HepG2 (cell line): ENCODE data around the gene SPATS2. TPM values are rescaled to one million over a fixed set of nuclear protein-coding genes. Genes with fewer than 3 reads are reported as not detected.

Experiments used
- ATAC-seq: fragments of 200-7000 bp; cut with Tn5 transposase; 3 replicates; pipeline ENCODE4 v1.9.1; 2020; ENCODE audit warnings: mild to moderate bottlenecking, moderate library complexity
- BruUV-seq: library from RNA; stranded (reverse); fragments of 400-500 nt; replicated peaks from 2 replicates; lab custom pipeline; 2021; lab: Mats Ljungman, UMichigan
- CTCF ChIA-PET: fragments of 300-600 bp; formaldehyde crosslinking; extraction: SDS; loops from one replicate; lab custom pipeline; 2021; ENCODE audit warnings: low total read pairs, inconsistent platforms, low intra/inter-chr PET ratio; lab: Yijun Ruan, JAX
- POLR2A ChIA-PET: fragments of 350-600 bp; sonication (Branson Sonifier 250); formaldehyde crosslinking; loops from one replicate; lab custom pipeline; 2020; ENCODE audit warnings: antibody characterized with exemption, inconsistent platforms; lab: Yijun Ruan, JAX
- DNase-seq: peaks from one replicate; pipeline ENCODE4 v3.0.0-alpha.2; 2015; ENCODE audit warnings: low spot score
- FAIRE-seq: peaks from 3 replicates; lab custom pipeline; 2011; peaks lifted over from hg19 to GRCh38; lab: Jason Lieb, UNC
- H2AFZ ChIP-seq: one replicate; pipeline ENCODE4 v1.6.1; 2011; ENCODE audit warnings: low read length, inconsistent platforms
- H3K27ac ChIP-seq: fragments of 300-600 bp; 3 replicates; pipeline ENCODE4 v1.8.0; 2011; ENCODE audit warnings: mixed run types, mild to moderate bottlenecking, mixed read lengths, low read length, inconsistent platforms; ENCODE audit not compliant: insufficient read depth; ENCODE audit errors: extremely low read length
- H3K27me3 ChIP-seq, 2 experiments: fragments of 200-600 bp in 1 of 2; 2 replicates in 1 of 2; 3 replicates in 1 of 2; pipeline versions ENCODE4 v1.6.0 to v1.8.0; 2011; ENCODE audit warnings: low read length in 2 of 2, mild to moderate bottlenecking in 2 of 2, moderate library complexity in 2 of 2, inconsistent platforms in 1 of 2; ENCODE audit not compliant: insufficient read depth in 2 of 2, control insufficient read depth in 1 of 2
- H3K36me3 ChIP-seq, 2 experiments: fragments of 200-600 bp in 1 of 2; replicated peaks in 1 of 2; 2 replicates in 1 of 2; 3 replicates in 1 of 2; pipeline versions ENCODE4 v1.5.1 to v1.8.0; 2011; ENCODE audit warnings: low read length in 2 of 2, inconsistent platforms in 1 of 2; ENCODE audit not compliant: insufficient read depth in 2 of 2, control insufficient read depth in 1 of 2
- H3K4me1 ChIP-seq: 2 replicates; pipeline ENCODE4 v1.5.1; 2012; ENCODE audit warnings: low read length, inconsistent platforms; ENCODE audit not compliant: insufficient read depth
- H3K4me2 ChIP-seq: 2 replicates; pipeline ENCODE4 v1.6.0; 2011; ENCODE audit warnings: low read depth, low read length, inconsistent platforms
- H3K4me3 ChIP-seq, 3 experiments: fragments of 200-600 bp in 1 of 3; sonication (generic), shearing (Covaris generic) in 1 of 3; replicated peaks in 1 of 3; 2 replicates each; pipeline ENCODE4 v1.5.1; 2011 to 2016; ENCODE audit warnings: low read length in 3 of 3, inconsistent platforms in 2 of 3, low read depth in 2 of 3, mild to moderate bottlenecking in 2 of 3, control low read depth in 1 of 3, mixed read lengths in 1 of 3; ENCODE audit not compliant: insufficient read depth in 1 of 3
- H3K79me2 ChIP-seq: one replicate; pipeline ENCODE4 v1.6.1; 2011; ENCODE audit warnings: low read length, inconsistent platforms; ENCODE audit not compliant: insufficient read depth
- H3K9ac ChIP-seq: 2 replicates; pipeline ENCODE4 v1.6.0; 2011; ENCODE audit warnings: mild to moderate bottlenecking, low read depth, low read length, inconsistent platforms; ENCODE audit not compliant: insufficient read depth
- H3K9me3 ChIP-seq: 2 replicates; pipeline ENCODE4 v1.5.1; 2012; ENCODE audit warnings: mild to moderate bottlenecking, low read length
- H4K20me1 ChIP-seq: 2 replicates; pipeline ENCODE4 v1.6.0; 2011; ENCODE audit warnings: inconsistent platforms, mild to moderate bottlenecking, low read length, moderate library complexity; ENCODE audit not compliant: insufficient read depth
- FIP1L1 ChIP-seq: fragments of 200-400 bp; formaldehyde crosslinking; IDR thresholded peaks from 2 replicates; pipeline ENCODE4 v1.6.1; 2018; ENCODE audit warnings: low read depth, mild to moderate bottlenecking, low read length, moderate library complexity, borderline replicate concordance; ENCODE audit not compliant: insufficient read depth
- FOSL2 ChIP-seq: sonication (generic); formaldehyde crosslinking; IDR thresholded peaks from 2 replicates; pipeline ENCODE4 v1.4.0; 2020; ENCODE audit warnings: missing genetic modification reagents
- FOXA3 ChIP-seq: IDR thresholded peaks from 2 replicates; pipeline ENCODE4 v1.6.1; 2016; ENCODE audit warnings: missing genetic modification reagents, missing compliant biosample characterization
- HOXD1 ChIP-seq: sonication (generic); formaldehyde crosslinking; IDR thresholded peaks from 2 replicates; pipeline ENCODE4 v1.5.0; 2020; ENCODE audit warnings: missing genetic modification reagents
- MLX ChIP-seq: IDR thresholded peaks from 2 replicates; pipeline ENCODE4 v1.6.1; 2016
- MTA3 ChIP-seq: sonication (generic); formaldehyde crosslinking; IDR thresholded peaks from 2 replicates; pipeline ENCODE4 v1.4.0; 2020; ENCODE audit warnings: missing genetic modification reagents
- NKX3-1 ChIP-seq: sonication (generic); formaldehyde crosslinking; IDR thresholded peaks from 2 replicates; pipeline ENCODE4 v1.5.0; 2020; ENCODE audit warnings: missing genetic modification reagents
- SALL1 ChIP-seq: sonication (generic); formaldehyde crosslinking; IDR thresholded peaks from 2 replicates; pipeline ENCODE4 v1.8.0; 2022; ENCODE audit warnings: mild to moderate bottlenecking, missing genetic modification reagents
- ZNF225 ChIP-seq: sonication (generic); formaldehyde crosslinking; IDR thresholded peaks from 2 replicates; pipeline ENCODE4 v1.4.0; 2020; ENCODE audit warnings: mild to moderate bottlenecking, missing genetic modification reagents
- ZNF670 ChIP-seq: sonication (generic); formaldehyde crosslinking; IDR thresholded peaks from 2 replicates; pipeline ENCODE4 v1.8.0; 2022; ENCODE audit warnings: mild to moderate bottlenecking, missing genetic modification reagents, borderline replicate concordance
- ZNF703 ChIP-seq: sonication (generic); formaldehyde crosslinking; IDR thresholded peaks from 2 replicates; pipeline ENCODE4 v1.5.1; 2020; ENCODE audit warnings: missing genetic modification reagents, mild to moderate bottlenecking, moderate library complexity, borderline replicate concordance
- ZNF709 ChIP-seq: sonication (generic); formaldehyde crosslinking; IDR thresholded peaks from 2 replicates; pipeline ENCODE4 v1.5.0; 2020; ENCODE audit warnings: mild to moderate bottlenecking, missing genetic modification reagents
- WGBS: methylation state at CpG from one replicate; pipeline ENCODE4 v1.1.6; 2017; ENCODE audit warnings: low lambda C conversion rate; 5-methylcytosine and 5-hydroxymethylcytosine counted together
- in situ Hi-C: cut with HindIII; loops from 2 replicates; pipeline ENCODE4 v1.10.0; 2017; ENCODE audit warnings: low pct_unique_long_range_greater_than_20kb; ENCODE audit not compliant: extremely low pct_ligation_motif_present
- intact Hi-C: fragments of 100-400 bp; cut with micrococcal nuclease; formaldehyde crosslinking; loops from one replicate; pipeline ENCODE4 v1.10.0; 2022; ENCODE audit not compliant: unreplicated experiment
- polyA plus RNA-seq, 8 experiments: library from polyadenylated mRNA; depleted of rRNA in 3 of 8; stranded (reverse) in 7 of 8; unstranded in 1 of 8; fragments of >200 nt; fragmentation: Illumina TruSeq in 4 of 8; extraction: Trizol in 4 of 8; gene quantifications; 2 replicates each; pipeline versions ENCODE4 v1.2.1 to v1.2.3, GENCODE V29; 2011 to 2016; ENCODE audit warnings: low read depth in 4 of 8, missing spikeins in 1 of 8, mixed read lengths in 1 of 8; ENCODE audit not compliant: insufficient read depth in 1 of 8
- total RNA-seq, 5 experiments: library from RNA; depleted of rRNA; stranded (reverse); fragments of >200 nt; fragmentation: Illumina TruSeq; extraction: Trizol; gene quantifications; 2 replicates each; pipeline ENCODE4 v1.2.3, GENCODE V29; 2016; ENCODE audit warnings: low read depth in 1 of 5
- TF ChIP-seq, protein P1 (sequence below): sonication (generic); formaldehyde crosslinking; IDR thresholded peaks from 2 replicates; pipeline ENCODE4 v1.4.0; 2020; ENCODE audit warnings: missing genetic modification reagents
- TF ChIP-seq, protein P2 (sequence below): sonication (generic); formaldehyde crosslinking; IDR thresholded peaks from 2 replicates; pipeline ENCODE4 v1.9.0; 2021; ENCODE audit warnings: missing genetic modification reagents, mild to moderate bottlenecking, borderline replicate concordance

SPATS2 gene
- total and polyA plus RNA-seq, 2 of the 13 experiments (the other 11 are each of a cell fraction or from before 2014, with no cell fraction given) = 19.3 to 28.1 TPM

DNA sequence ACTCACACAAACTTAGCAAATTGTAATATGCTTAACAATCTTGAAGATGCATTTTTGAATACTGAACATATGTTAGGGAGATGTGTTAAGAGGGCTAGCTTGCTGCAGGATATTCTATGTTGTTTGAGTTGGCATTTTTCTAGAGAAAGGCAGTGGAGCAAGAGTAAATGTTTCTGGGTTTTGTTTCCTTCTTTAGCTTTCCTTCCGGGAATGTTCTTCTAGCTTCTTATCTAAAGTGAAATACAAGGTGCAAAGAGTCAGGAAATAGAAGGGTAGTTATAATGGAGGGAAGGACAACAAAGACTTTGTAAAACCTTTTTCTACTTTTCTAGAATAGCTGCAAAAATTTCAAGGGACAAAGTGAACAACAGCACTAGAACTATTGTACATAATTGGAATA, 94.0 kb downstream of the SPATS2 start:
- ATAC-seq = no peak
- TF ChIP-seq NKX3-1 (CRISPR knock-in tag) (no peak), FIP1L1 (no peak), ZNF703 (CRISPR knock-in tag) (no peak), MTA3 (CRISPR knock-in tag) (no peak), MLX (CRISPR knock-in tag) (no peak), ZNF670 (no peak), FOSL2 (no peak), HOXD1 (CRISPR knock-in tag) (no peak), ZNF225 (CRISPR knock-in tag) (no peak), ZNF709 (no peak), SALL1 (CRISPR knock-in tag) (no peak), FOXA3 (CRISPR knock-in tag) (no peak)
- TF ChIP-seq, protein P1, sequence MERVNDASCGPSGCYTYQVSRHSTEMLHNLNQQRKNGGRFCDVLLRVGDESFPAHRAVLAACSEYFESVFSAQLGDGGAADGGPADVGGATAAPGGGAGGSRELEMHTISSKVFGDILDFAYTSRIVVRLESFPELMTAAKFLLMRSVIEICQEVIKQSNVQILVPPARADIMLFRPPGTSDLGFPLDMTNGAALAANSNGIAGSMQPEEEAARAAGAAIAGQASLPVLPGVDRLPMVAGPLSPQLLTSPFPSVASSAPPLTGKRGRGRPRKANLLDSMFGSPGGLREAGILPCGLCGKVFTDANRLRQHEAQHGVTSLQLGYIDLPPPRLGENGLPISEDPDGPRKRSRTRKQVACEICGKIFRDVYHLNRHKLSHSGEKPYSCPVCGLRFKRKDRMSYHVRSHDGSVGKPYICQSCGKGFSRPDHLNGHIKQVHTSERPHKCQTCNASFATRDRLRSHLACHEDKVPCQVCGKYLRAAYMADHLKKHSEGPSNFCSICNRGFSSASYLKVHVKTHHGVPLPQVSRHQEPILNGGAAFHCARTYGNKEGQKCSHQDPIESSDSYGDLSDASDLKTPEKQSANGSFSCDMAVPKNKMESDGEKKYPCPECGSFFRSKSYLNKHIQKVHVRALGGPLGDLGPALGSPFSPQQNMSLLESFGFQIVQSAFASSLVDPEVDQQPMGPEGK = no peak
- TF ChIP-seq, protein P2, sequence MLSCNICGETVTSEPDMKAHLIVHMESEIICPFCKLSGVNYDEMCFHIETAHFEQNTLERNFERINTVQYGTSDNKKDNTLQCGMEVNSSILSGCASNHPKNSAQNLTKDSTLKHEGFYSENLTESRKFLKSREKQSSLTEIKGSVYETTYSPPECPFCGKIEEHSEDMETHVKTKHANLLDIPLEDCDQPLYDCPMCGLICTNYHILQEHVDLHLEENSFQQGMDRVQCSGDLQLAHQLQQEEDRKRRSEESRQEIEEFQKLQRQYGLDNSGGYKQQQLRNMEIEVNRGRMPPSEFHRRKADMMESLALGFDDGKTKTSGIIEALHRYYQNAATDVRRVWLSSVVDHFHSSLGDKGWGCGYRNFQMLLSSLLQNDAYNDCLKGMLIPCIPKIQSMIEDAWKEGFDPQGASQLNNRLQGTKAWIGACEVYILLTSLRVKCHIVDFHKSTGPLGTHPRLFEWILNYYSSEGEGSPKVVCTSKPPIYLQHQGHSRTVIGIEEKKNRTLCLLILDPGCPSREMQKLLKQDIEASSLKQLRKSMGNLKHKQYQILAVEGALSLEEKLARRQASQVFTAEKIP (CRISPR knock-in tag) = no peak
- no peak overlapping the region for H3K4me2 ChIP-seq
- no peaks in the 10 kb centered on the region for H3K9me3 ChIP-seq
- POLR2A ChIA-PET = interaction anchor here (1.0 kb wide), 1 partner anchor 95 kb away, joined by 3 read pairs; the partner anchor contains the start of gene SPATS2
- H3K4me1 ChIP-seq = no peaks in the 10 kb centered on the region
- no peak for FAIRE-seq
- in situ Hi-C loops = no loop called here
- no peak overlapping the region for H3K27ac ChIP-seq
- BruUV-seq = TSS peak; percentile 32
- no peak overlapping the region for H3K4me3 ChIP-seq
- CTCF ChIA-PET = no interaction called here
- peaks cover 3 to 8% of the 10 kb centered on the region in 2 experiments for H3K36me3 ChIP-seq
- 97% methylated on average over 1 of the region's 1 CpG for WGBS
- H3K9ac ChIP-seq = no peak overlapping the region
- H4K20me1 ChIP-seq = no peaks in the 10 kb centered on the region
- no peaks in the 10 kb centered on the region for H3K79me2 ChIP-seq
- H2AFZ ChIP-seq = no peak overlapping the region
- intact Hi-C loops = no loop called here
- no peak for DNase-seq
- no peaks in the 10 kb centered on the region for H3K27me3 ChIP-seq
